MM.1S (cell line): Measurements from ENCODE around the gene SEC31B.

Source experiments
- CTCF ChIP-seq: fragments of 300-600 bp; sonication (generic); IDR thresholded peaks from 2 replicates; pipeline ENCODE4 v1.5.1; 2016; ENCODE audit warnings: antibody characterized with exemption, low read length, mixed read lengths
- EZH2 ChIP-seq: fragments of 300-600 bp; sonication (generic); optimal IDR thresholded peaks from 2 replicates; pipeline ENCODE3; 2017; ENCODE audit warnings: low read depth, mild to moderate bottlenecking, antibody characterized with exemption, low read length, mixed read lengths
- EZH2phosphoT487 ChIP-seq: fragments of 300-600 bp; sonication (generic); IDR thresholded peaks from 2 replicates; pipeline ENCODE4 v1.6.1; 2018; ENCODE audit warnings: antibody characterized with exemption, low read length

GRCh38 chr10:100506596-100507356 lies 12.9 kb downstream of the SEC31B start:
- TF ChIP-seq EZH2phosphoT487, result no peak
- no peak for TF ChIP-seq CTCF
- no peak for TF ChIP-seq EZH2
